K562 (cell line): ENCODE results near the gene CAMK2N1. TPM values are rescaled to one million over a fixed set of nuclear protein-coding genes. Genes with fewer than 3 reads are reported as not detected.

ENCODE experiments used
- BACH1 ChIP-seq: fragments of 200-800 bp; sonication (Bioruptor generic); IDR thresholded peaks from 2 replicates; pipeline ENCODE4 v1.6.1; 2016; ENCODE audit warnings: missing genetic modification characterization, missing compliant biosample characterization
- BRCA1 ChIP-seq, 2 experiments: fragments of 450-650 bp in 1 of 2; sonication (generic) in 1 of 2; formaldehyde crosslinking in 1 of 2; IDR thresholded peaks; 2 replicates each; pipeline versions ENCODE4 v1.5.0 to v1.6.1; 2017 to 2020; ENCODE audit warnings: mild to moderate bottlenecking in 1 of 2, missing genetic modification reagents in 1 of 2
- ETV1 ChIP-seq: fragments of 450-650 bp; conservative IDR thresholded peaks from 2 replicates; pipeline ENCODE4 v1.6.1; 2016; ENCODE audit warnings: missing genetic modification characterization, control low read depth, low read depth, missing compliant biosample characterization
- ETV5 ChIP-seq: sonication (generic); formaldehyde crosslinking; IDR thresholded peaks from 2 replicates; pipeline ENCODE4 v1.4.0; 2020; ENCODE audit warnings: low read depth, mild to moderate bottlenecking, missing genetic modification reagents
- GATA2 ChIP-seq: sonication (generic); formaldehyde crosslinking; IDR thresholded peaks from 2 replicates; pipeline ENCODE4 v1.4.0; 2020; ENCODE audit warnings: mild to moderate bottlenecking, missing genetic modification reagents
- NR3C1 ChIP-seq: sonication (generic); formaldehyde crosslinking; IDR thresholded peaks from 2 replicates; pipeline ENCODE4 v1.8.1; 2022; ENCODE audit warnings: missing genetic modification reagents
- OTX1 ChIP-seq: fragments of 450-650 bp; formaldehyde crosslinking; IDR thresholded peaks from 2 replicates; pipeline ENCODE4 v1.4.0; 2022; ENCODE audit warnings: mild to moderate bottlenecking
- ZNF316 ChIP-seq: fragments of 450-650 bp; IDR thresholded peaks from 2 replicates; pipeline ENCODE4 v1.6.1; 2016
- ZNF41 ChIP-seq: fragments of 250-450 bp; sonication (Bioruptor Pico); conservative IDR thresholded peaks from 2 replicates; pipeline ENCODE4 v1.4.0; 2020; ENCODE audit warnings: mild to moderate bottlenecking
- ZNF586 ChIP-seq: fragments of 450-650 bp; formaldehyde crosslinking; conservative IDR thresholded peaks from 2 replicates; pipeline ENCODE4 v1.4.0; 2020; ENCODE audit warnings: mild to moderate bottlenecking, moderate library complexity
- ZNF699 ChIP-seq: fragments of 250-450 bp; sonication (Bioruptor Pico); IDR thresholded peaks from 2 replicates; pipeline ENCODE4 v1.8.0; 2021; ENCODE audit warnings: mild to moderate bottlenecking, moderate library complexity; ENCODE audit not compliant: insufficient replicate concordance
- polyA plus RNA-seq, 8 experiments: library from polyadenylated mRNA; depleted of rRNA in 4 of 8; stranded (reverse) in 5 of 8; unstranded in 3 of 8; fragments of >200 nt; fragmentation: Nextera tagmentation in 2 of 8; fragmentation: Illumina TruSeq in 1 of 8; extraction: Ambion mirVana in 2 of 8; extraction: Trizol in 1 of 8; gene quantifications; 2 replicates each; pipeline versions ENCODE4 v1.2.1 to v1.2.3, GENCODE V29; 2011 to 2014; ENCODE audit warnings: inconsistent platforms in 1 of 8, missing spikeins in 1 of 8
- total RNA-seq, 7 experiments: library from RNA; depleted of rRNA in 6 of 7; stranded (reverse); fragments of >200 nt in 6 of 7; fragmentation: Illumina TruSeq in 2 of 7; extraction: Trizol in 2 of 7; gene quantifications; 2 replicates each; pipeline versions ENCODE4 v1.2.1 to v1.2.3, GENCODE V29; 2011 to 2021; ENCODE audit warnings: low replicate concordance in 1 of 7
- TF ChIP-seq, protein P1 (sequence below): fragments of 450-650 bp; IDR thresholded peaks from 2 replicates; pipeline ENCODE4 v1.6.1; 2016; ENCODE audit warnings: mild to moderate bottlenecking, moderate library complexity
- TF ChIP-seq, protein P2 (sequence below): sonication (generic); formaldehyde crosslinking; IDR thresholded peaks from 2 replicates; pipeline ENCODE4 v1.8.1; 2023; ENCODE audit warnings: mild to moderate bottlenecking, missing genetic modification reagents
- TF ChIP-seq, protein P3 (sequence below): sonication (generic); formaldehyde crosslinking; IDR thresholded peaks from 2 replicates; pipeline ENCODE4 v1.8.0; 2022; ENCODE audit warnings: mild to moderate bottlenecking, missing genetic modification reagents

Gene CAMK2N1
- total and polyA plus RNA-seq, 9 of the 15 experiments (the other 6 are each of a cell fraction or from before 2014, with no cell fraction given): 0.09 to 1.4 (median 0.34) TPM

DNA sequence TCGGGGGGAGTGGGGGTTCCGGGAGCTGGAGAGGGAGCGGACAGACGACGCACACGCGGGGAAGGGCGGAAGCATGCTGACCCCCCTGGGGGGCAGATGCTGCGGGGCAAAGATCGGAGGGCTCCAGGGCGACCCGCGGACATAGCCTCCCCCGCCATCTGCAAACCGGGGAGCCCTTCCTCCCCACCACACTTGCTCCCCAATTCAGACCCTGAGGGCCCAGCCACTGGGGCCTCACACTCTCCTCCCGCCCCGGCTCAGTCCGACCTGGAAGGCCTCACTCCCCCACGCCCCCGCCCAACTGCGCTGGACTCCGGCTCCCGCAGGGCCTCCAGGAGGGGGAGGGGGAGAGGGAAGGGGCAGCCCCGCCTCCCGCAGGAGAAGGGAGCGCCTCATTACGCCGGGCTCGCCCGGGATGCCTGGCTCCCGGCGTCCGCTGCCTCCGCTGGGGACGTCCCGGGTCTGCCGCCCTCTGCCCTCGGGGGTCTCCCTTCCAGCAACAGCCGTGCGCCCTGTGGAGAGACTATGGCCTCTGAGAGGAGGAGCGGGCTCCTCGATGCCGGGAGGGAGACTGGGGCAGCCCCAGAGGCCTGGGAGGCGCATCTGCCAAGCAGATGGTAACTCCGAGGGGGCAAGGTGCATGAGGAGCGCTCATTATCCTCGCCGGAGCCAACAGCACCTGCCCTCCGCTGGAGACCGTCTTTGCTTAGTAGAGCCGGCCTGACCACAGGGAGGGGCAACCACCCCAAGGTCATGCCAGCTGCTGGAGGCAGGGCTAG, 636 bp upstream of the CAMK2N1 start (continued):
- TF ChIP-seq, protein P1, sequence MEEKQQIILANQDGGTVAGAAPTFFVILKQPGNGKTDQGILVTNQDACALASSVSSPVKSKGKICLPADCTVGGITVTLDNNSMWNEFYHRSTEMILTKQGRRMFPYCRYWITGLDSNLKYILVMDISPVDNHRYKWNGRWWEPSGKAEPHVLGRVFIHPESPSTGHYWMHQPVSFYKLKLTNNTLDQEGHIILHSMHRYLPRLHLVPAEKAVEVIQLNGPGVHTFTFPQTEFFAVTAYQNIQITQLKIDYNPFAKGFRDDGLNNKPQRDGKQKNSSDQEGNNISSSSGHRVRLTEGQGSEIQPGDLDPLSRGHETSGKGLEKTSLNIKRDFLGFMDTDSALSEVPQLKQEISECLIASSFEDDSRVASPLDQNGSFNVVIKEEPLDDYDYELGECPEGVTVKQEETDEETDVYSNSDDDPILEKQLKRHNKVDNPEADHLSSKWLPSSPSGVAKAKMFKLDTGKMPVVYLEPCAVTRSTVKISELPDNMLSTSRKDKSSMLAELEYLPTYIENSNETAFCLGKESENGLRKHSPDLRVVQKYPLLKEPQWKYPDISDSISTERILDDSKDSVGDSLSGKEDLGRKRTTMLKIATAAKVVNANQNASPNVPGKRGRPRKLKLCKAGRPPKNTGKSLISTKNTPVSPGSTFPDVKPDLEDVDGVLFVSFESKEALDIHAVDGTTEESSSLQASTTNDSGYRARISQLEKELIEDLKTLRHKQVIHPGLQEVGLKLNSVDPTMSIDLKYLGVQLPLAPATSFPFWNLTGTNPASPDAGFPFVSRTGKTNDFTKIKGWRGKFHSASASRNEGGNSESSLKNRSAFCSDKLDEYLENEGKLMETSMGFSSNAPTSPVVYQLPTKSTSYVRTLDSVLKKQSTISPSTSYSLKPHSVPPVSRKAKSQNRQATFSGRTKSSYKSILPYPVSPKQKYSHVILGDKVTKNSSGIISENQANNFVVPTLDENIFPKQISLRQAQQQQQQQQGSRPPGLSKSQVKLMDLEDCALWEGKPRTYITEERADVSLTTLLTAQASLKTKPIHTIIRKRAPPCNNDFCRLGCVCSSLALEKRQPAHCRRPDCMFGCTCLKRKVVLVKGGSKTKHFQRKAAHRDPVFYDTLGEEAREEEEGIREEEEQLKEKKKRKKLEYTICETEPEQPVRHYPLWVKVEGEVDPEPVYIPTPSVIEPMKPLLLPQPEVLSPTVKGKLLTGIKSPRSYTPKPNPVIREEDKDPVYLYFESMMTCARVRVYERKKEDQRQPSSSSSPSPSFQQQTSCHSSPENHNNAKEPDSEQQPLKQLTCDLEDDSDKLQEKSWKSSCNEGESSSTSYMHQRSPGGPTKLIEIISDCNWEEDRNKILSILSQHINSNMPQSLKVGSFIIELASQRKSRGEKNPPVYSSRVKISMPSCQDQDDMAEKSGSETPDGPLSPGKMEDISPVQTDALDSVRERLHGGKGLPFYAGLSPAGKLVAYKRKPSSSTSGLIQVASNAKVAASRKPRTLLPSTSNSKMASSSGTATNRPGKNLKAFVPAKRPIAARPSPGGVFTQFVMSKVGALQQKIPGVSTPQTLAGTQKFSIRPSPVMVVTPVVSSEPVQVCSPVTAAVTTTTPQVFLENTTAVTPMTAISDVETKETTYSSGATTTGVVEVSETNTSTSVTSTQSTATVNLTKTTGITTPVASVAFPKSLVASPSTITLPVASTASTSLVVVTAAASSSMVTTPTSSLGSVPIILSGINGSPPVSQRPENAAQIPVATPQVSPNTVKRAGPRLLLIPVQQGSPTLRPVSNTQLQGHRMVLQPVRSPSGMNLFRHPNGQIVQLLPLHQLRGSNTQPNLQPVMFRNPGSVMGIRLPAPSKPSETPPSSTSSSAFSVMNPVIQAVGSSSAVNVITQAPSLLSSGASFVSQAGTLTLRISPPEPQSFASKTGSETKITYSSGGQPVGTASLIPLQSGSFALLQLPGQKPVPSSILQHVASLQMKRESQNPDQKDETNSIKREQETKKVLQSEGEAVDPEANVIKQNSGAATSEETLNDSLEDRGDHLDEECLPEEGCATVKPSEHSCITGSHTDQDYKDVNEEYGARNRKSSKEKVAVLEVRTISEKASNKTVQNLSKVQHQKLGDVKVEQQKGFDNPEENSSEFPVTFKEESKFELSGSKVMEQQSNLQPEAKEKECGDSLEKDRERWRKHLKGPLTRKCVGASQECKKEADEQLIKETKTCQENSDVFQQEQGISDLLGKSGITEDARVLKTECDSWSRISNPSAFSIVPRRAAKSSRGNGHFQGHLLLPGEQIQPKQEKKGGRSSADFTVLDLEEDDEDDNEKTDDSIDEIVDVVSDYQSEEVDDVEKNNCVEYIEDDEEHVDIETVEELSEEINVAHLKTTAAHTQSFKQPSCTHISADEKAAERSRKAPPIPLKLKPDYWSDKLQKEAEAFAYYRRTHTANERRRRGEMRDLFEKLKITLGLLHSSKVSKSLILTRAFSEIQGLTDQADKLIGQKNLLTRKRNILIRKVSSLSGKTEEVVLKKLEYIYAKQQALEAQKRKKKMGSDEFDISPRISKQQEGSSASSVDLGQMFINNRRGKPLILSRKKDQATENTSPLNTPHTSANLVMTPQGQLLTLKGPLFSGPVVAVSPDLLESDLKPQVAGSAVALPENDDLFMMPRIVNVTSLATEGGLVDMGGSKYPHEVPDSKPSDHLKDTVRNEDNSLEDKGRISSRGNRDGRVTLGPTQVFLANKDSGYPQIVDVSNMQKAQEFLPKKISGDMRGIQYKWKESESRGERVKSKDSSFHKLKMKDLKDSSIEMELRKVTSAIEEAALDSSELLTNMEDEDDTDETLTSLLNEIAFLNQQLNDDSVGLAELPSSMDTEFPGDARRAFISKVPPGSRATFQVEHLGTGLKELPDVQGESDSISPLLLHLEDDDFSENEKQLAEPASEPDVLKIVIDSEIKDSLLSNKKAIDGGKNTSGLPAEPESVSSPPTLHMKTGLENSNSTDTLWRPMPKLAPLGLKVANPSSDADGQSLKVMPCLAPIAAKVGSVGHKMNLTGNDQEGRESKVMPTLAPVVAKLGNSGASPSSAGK: 0 out of 2 replicates have a peak, but pooled peaks have one; percentile 25
- TF ChIP-seq, protein P2, sequence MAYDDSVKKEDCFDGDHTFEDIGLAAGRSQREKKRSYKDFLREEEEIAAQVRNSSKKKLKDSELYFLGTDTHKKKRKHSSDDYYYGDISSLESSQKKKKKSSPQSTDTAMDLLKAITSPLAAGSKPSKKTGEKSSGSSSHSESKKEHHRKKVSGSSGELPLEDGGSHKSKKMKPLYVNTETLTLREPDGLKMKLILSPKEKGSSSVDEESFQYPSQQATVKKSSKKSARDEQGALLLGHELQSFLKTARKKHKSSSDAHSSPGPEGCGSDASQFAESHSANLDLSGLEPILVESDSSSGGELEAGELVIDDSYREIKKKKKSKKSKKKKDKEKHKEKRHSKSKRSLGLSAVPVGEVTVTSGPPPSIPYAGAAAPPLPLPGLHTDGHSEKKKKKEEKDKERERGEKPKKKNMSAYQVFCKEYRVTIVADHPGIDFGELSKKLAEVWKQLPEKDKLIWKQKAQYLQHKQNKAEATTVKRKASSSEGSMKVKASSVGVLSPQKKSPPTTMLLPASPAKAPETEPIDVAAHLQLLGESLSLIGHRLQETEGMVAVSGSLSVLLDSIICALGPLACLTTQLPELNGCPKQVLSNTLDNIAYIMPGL (CRISPR knock-in tag): no peak
- TF ChIP-seq BRCA1 (IDR thresholded peaks at IDR 0.05): no peak
- TF ChIP-seq BRCA1 (CRISPR knock-in tag; IDR thresholded peaks at IDR 0.05): no peak
- no peak for TF ChIP-seq ZNF586 (CRISPR knock-in tag)
- peak; percentile 38; the same call in 1 of the 2 replicates for TF ChIP-seq ETV5 (CRISPR knock-in tag)
- no peak for TF ChIP-seq ZNF41 (CRISPR knock-in tag)
- no peak for TF ChIP-seq GATA2
- no peak for TF ChIP-seq ZNF316
- peak; percentile 30; the same call in 1 of the 2 replicates for TF ChIP-seq ETV1 (tag)
- TF ChIP-seq NR3C1 (CRISPR knock-in tag): no peak
- TF ChIP-seq BACH1 (tag): no peak
- TF ChIP-seq OTX1 (CRISPR knock-in tag): no peak
- TF ChIP-seq, protein P3, sequence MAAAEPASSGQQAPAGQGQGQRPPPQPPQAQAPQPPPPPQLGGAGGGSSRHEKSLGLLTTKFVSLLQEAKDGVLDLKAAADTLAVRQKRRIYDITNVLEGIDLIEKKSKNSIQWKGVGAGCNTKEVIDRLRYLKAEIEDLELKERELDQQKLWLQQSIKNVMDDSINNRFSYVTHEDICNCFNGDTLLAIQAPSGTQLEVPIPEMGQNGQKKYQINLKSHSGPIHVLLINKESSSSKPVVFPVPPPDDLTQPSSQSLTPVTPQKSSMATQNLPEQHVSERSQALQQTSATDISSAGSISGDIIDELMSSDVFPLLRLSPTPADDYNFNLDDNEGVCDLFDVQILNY: no peak
- TF ChIP-seq ZNF699 (CRISPR knock-in tag): no peak
